T-helper 2 cell treated with Interferon-gamma antibody and Interleukin-4, amounts not matched to agents 5 μg/mL and 100 μg/mL, for 36 hours (primary cell): ENCODE results near the gene UBE2L3.

Source experiments
- DNase-seq: peaks from one replicate; pipeline ENCODE4 v3.0.0; 2021; ENCODE audit warnings: low spot score
- H3K27ac Mint-ChIP-seq: one replicate; pipeline ENCODE4 v1.8.0; 2021; ENCODE audit warnings: mild to moderate bottlenecking, mixed read lengths
- H3K27me3 Mint-ChIP-seq: one replicate; pipeline ENCODE4 v1.8.0; 2021; ENCODE audit warnings: low read depth, mixed read lengths
- H3K36me3 Mint-ChIP-seq: one replicate; pipeline ENCODE4 v1.8.0; 2021; ENCODE audit warnings: low read depth, mixed read lengths
- H3K4me1 Mint-ChIP-seq: one replicate; pipeline ENCODE4 v1.8.0; 2021; ENCODE audit warnings: low read depth, mixed read lengths
- H3K4me3 Mint-ChIP-seq: one replicate; pipeline ENCODE4 v1.8.0; 2022; ENCODE audit warnings: mild to moderate bottlenecking, moderate library complexity, mixed read lengths
- H3K9me3 Mint-ChIP-seq: one replicate; pipeline ENCODE4 v1.8.0; 2021; ENCODE audit warnings: mixed read lengths

UBE2L3 gene

DNA sequence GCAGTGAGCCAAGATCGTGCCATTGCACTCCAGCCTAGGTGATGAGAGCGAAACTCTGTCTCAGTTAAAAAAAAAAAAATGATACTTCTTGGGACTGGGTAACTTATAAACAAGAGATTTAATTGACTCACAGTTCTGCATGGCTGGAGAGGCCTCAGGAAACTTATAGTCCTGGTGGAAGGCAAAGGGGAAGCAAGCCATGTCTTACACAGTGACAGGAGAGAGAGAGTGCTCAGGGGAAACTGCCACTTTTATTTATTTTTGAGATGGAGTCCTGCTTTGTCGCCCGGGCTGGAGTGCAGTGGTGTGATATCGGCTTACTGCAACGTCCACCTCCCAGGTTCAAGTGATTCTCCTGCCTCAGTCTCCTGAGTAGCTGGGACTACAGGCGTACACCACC lies 82.8 kb downstream of the UBE2L3 start:
- no peaks in the 10 kb centered on the region for H3K9me3 Mint-ChIP-seq

DNA sequence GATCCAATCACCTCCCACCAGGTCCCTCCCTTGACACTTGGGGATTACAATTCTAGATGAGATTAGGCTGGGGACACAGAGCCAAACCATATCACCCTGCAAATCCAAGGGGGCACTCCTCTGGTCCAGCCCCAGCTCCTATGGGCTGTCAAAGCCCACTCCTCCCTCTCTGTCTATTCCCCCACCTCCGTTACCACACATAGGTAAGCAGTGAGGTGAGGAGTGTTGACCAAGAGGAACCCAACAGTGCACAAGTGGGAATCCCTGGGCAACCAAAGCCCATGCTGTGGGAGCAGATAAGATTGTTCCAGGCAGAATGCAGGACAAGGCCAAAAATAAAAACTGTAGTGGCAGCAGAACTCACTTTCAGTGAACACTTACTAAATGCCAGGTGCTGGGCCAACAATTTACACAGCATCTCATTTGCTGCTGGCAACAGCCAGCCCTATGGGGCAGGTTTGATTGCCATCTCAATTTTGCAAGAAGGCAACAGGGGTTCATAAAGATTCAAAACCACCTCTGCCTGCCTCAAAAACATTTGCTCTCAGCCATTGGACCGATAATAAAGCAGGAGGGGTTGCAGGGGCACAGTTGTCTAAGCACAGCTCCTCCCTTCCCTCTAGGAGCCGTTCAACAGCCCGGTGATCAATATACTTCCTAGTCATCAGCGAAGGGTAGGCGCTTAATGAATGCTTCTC lies 83.5 kb downstream of the UBE2L3 start:
- DNase-seq = no peak
- peaks cover 29% of the 10 kb centered on the region for H3K36me3 Mint-ChIP-seq
- H3K27ac Mint-ChIP-seq = peak overlapping the region; percentile 87
- no peaks in the 10 kb centered on the region for H3K9me3 Mint-ChIP-seq
- H3K4me1 Mint-ChIP-seq = peaks cover 25% of the 10 kb centered on the region
- peak overlapping the region; percentile 92 for H3K4me3 Mint-ChIP-seq
- no peaks in the 10 kb centered on the region for H3K27me3 Mint-ChIP-seq

More for the DNA sequence above, 82.8 kb downstream of the UBE2L3 start:
- DNase-seq = no peak
- Mint-ChIP-seq H3K27ac (no peak overlapping the region), H3K27me3 (no peaks in the 10 kb centered on the region), H3K36me3 (peaks cover 31% of the 10 kb centered on the region), H3K4me3 (peak overlapping the region; percentile 92), H3K4me1 (peaks cover 25% of the 10 kb centered on the region)

DNA sequence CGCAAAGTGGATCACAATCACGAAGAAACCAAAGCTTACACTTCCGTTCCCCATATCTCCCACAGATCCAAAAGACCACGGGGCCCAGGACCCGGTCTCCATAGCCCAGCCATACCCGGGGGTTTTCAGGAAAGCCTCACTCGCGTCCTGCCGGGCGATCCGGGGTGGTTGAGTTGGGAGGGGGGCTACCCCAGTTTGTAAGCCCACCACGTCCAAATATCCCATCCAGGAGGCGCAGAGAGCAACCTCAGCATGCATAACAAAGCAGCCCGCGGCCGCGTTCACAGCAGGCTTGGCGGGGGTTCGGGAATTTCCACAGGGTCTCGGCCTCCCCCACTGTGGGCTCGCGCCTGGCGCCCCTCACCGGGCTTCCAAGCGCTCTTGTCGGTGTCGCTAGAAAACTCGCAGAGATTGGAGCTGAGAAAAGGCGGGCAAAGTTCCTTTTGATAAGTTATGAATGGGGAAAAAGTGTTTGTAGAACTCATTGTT lies 84.1 kb downstream of the UBE2L3 start:
- no peaks in the 10 kb centered on the region for H3K27me3 Mint-ChIP-seq
- peaks cover 24% of the 10 kb centered on the region for H3K36me3 Mint-ChIP-seq
- peaks cover 28% of the 10 kb centered on the region for H3K4me1 Mint-ChIP-seq
- H3K9me3 Mint-ChIP-seq = no peaks in the 10 kb centered on the region
- H3K4me3 Mint-ChIP-seq = peak overlapping the region; percentile 92
- peak overlapping the region; percentile 87 for H3K27ac Mint-ChIP-seq
- no peak for DNase-seq

DNA sequence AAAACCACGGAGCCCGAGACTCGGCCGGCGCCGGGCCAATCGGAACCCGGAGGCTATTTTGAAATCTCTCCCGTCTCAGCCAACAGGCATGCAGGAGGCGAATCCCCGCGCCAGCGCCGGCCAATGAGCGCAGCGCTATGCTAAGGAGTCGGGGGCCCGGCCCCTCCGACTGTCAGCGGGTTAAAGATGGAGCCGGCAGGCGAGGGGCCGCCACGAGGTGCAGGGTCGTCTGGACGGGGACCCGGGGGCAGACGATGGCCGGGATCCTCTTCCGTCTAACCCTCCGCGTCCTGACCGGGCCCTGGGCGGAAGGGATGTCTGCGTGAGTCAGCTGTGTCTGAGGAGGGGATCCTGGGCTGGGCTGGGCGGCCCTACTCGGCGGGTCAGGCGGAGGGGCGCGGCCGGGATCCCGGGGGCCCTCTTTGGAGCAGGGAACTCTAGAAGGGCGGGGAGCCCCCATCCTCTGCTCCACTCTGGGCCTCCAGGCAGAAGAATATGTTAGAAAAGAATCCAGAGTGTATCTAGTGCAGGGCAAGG lies 84.6 kb downstream of the UBE2L3 start:
- Mint-ChIP-seq H3K36me3 (peaks cover 20% of the 10 kb centered on the region), H3K27ac (peak overlapping the region; percentile 87), H3K27me3 (no peaks in the 10 kb centered on the region), H3K4me3 (peak overlapping the region; percentile 92), H3K9me3 (no peaks in the 10 kb centered on the region), H3K4me1 (peaks cover 31% of the 10 kb centered on the region)
- DNase-seq = peak; percentile 89

DNA sequence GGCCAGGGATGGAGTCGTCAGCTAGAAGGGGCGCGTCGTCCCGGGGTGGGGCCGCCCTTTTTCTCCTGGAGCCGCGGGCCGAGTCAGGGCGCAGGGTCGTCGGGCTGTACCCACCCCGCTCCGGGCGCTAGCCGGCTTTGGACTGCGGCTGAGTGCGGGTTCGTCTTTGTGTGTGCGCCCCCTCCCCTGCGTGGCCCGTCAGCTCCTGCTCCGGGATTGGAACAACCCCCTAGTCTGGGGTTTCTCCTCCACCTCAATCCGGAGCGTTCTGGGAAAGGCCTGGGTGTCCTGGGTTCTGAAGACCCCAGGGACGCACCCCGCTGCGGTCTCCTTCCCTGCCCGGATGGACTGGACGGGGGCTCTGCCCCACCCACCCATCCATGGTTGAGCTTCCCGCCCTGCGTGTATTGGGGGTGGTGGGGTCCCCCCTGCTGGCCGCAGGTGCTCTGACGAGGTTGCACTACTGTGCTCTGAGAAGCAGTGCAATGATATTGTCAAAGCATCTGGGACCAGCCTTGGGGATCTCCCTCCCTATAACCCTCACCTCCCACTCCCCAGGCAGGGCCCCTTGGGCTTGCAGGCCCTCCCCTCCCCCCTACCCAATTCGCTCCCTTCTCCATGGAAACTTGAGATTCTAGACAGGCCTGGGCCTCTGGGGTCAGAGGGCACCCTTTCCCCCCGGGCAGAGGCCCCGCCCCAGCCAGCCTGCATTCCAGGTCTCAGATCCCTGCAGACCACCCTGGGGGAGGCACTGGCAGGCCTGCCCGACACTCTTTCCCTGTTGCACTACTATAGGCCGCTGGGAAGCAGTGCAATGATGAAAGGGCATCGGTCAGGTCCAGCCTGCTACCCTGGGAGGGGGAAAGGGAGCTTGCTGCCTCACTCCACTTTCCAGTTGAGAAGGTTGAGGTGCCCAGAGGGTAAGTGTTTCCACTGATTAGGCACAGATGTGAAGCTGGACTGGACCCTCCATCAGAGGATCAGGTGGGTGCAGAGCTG lies 85.3 kb downstream of the UBE2L3 start:
- peak overlapping the region; percentile 60 for H3K27ac Mint-ChIP-seq
- no peaks in the 10 kb centered on the region for H3K9me3 Mint-ChIP-seq
- DNase-seq = no peak
- peaks cover 17% of the 10 kb centered on the region for H3K36me3 Mint-ChIP-seq
- H3K27me3 Mint-ChIP-seq = no peaks in the 10 kb centered on the region
- peaks cover 31% of the 10 kb centered on the region for H3K4me1 Mint-ChIP-seq
- H3K4me3 Mint-ChIP-seq = peak overlapping the region; percentile 92

DNA sequence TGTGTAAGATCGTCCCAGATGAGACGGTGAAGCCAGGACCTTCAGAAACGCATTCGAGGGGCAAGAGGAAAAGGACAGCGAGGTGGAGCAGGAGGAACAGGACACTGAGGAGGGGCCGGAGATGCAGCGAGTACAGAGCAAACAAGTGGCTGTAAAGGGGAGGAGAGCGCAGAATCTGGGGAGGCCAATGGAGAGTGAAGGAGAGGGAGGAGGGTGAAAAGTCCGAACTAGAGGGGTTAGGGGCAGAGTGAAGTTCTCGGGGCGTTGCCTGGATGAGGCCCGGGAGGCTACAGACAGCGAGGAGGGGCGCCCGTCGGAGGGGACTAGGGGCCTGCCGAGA lies 89.5 kb downstream of the UBE2L3 start:
- peak overlapping the region; percentile 83 for H3K27ac Mint-ChIP-seq
- no peaks in the 10 kb centered on the region for H3K27me3 Mint-ChIP-seq
- no peaks in the 10 kb centered on the region for H3K9me3 Mint-ChIP-seq
- peak overlapping the region; percentile 75 for H3K4me3 Mint-ChIP-seq
- DNase-seq = no peak
- H3K36me3 Mint-ChIP-seq = peaks cover 4% of the 10 kb centered on the region
- H3K4me1 Mint-ChIP-seq = peaks cover 19% of the 10 kb centered on the region

DNA sequence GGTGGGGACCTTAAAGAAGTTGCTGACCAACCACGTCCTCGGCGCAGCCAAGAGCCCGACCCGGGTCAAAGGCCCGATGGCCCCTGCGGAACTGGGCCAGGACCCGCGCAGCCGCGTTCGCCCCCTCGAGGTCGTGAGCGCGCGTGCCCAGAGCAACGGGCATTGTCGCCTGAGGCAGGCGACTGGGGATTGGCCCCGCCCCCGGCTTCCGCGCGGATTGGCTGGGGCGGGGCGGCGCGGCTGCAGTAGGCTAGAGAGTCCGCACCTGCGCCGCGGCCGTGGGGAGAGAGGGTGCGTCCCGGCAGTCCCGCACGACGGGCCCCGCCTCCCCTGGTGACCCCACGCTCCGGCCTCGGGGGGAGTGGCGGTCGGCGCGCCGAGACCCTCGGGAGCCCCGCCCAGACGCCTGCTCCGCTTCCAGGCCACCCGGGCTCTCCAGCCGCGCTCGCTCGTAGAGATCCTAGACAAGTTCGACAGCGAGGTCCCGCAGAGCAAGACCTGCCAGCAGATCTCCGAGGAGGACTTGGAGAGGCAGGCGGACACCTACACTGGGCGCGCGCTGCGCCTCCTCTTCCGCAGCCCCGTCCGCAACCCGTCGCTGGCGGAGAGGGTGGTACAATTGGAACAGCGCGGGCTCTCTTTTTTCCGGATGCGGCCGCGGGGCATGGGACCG lies 90.0 kb downstream of the UBE2L3 start:
- peaks cover 4% of the 10 kb centered on the region for H3K36me3 Mint-ChIP-seq
- H3K27me3 Mint-ChIP-seq = no peaks in the 10 kb centered on the region
- H3K4me1 Mint-ChIP-seq = peaks cover 19% of the 10 kb centered on the region
- peak overlapping the region; percentile 93 for H3K27ac Mint-ChIP-seq
- H3K4me3 Mint-ChIP-seq = peak overlapping the region; percentile 89
- no peaks in the 10 kb centered on the region for H3K9me3 Mint-ChIP-seq
- peak; percentile 86 for DNase-seq

DNA sequence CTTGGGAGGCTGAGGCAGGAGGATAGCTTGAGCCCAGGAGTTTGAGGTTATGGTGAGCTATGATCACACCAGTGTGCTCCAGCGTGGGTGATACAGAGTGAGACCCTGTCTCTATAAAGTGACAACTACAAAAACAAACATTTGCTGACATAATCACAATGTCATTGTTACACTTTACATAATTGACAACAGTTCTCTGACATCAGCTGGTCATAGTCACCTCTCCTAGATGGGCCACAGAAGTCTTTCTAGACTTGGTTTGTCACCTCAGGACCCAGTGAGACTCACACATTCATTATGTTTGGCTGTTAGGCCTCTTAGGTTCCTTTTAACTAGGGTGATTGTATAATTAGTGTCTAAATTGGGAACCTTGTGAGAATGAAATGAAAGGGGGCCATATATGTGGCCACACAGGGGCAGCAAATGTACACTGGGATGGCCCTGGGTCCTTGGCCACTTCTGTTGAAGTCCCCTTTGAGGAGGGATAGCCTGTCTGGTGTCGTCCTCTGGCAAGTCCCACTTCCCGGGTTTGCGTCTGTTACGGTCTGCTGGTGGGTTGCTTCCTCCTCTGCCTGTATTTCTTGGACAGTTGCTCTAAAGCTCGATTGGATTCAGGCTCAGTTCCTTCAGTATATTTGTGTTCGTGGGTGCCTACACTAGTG lies 92.5 kb downstream of the UBE2L3 start:
- H3K27me3 Mint-ChIP-seq = no peaks in the 10 kb centered on the region
- H3K27ac Mint-ChIP-seq = no peak overlapping the region
- H3K4me1 Mint-ChIP-seq = peaks cover 14% of the 10 kb centered on the region
- no peaks in the 10 kb centered on the region for H3K36me3 Mint-ChIP-seq
- no peak overlapping the region for H3K4me3 Mint-ChIP-seq
- DNase-seq = no peak
- no peaks in the 10 kb centered on the region for H3K9me3 Mint-ChIP-seq

DNA sequence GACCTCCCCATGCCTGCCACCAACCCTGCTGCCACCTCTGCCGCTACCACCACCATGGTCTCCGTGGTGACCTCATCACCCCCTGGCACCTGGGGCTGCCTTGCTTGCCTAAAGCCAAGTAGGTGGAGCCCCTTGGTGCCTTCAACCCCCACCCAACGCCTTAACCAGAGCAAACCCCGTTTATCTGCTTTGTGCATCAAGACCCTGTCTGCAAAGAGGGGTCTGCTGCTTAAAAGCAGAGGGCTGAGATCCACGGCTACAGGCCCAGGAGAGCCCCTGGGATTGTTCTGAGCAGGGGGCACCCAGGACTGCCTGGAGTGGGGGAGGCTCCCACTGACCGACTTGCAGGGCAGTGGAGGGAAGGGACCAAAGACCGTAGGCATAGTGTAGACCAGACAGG lies 93.4 kb downstream of the UBE2L3 start:
- Mint-ChIP-seq H3K4me3 (no peak overlapping the region), H3K4me1 (peaks cover 17% of the 10 kb centered on the region), H3K9me3 (no peaks in the 10 kb centered on the region), H3K36me3 (no peaks in the 10 kb centered on the region), H3K27ac (no peak overlapping the region), H3K27me3 (no peaks in the 10 kb centered on the region)
- no peak for DNase-seq

DNA sequence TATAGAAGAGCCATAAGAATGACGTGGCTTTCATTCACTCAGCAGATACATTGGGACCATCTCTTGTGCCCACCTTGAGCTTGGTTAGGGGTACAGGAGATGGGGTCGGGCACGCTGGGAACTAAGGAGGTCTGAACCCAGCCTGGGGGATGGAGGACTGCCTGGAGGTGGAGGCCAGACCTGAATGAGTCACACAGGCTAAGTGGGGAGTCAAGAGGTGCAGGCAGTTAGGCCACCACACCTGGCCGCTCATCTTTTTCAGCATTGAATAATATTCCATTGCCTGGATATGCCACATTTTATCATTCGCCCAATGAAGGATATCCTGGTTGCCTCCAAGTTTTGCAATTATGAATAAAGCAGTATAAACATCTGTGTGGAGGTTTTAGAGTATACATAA lies 94.5 kb downstream of the UBE2L3 start:
- Mint-ChIP-seq H3K27ac (no peak overlapping the region), H3K27me3 (no peaks in the 10 kb centered on the region), H3K4me3 (no peak overlapping the region), H3K4me1 (peaks cover 10% of the 10 kb centered on the region), H3K9me3 (no peaks in the 10 kb centered on the region), H3K36me3 (peaks cover 2% of the 10 kb centered on the region)
- no peak for DNase-seq

DNA sequence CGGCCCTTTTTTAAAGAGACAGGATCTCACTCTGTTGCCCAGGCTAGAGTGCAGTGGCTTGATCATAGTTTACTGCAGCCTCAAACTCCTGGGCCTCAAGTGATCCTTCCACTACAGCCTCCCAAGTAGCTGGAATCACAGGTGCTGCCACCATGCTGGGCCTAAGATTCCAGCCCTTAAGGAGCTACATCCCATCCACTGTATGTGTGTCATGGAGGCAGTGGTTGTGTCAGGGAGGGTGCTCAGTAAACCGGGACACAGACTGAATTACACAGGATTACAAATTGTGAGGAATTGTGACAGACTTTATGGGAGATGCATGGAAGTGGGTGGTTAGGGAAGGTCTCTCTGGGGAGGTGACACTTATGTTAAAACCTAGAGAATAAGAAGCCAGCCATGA lies 96.2 kb downstream of the UBE2L3 start:
- peak overlapping the region; percentile 9 for H3K27ac Mint-ChIP-seq

DNA sequence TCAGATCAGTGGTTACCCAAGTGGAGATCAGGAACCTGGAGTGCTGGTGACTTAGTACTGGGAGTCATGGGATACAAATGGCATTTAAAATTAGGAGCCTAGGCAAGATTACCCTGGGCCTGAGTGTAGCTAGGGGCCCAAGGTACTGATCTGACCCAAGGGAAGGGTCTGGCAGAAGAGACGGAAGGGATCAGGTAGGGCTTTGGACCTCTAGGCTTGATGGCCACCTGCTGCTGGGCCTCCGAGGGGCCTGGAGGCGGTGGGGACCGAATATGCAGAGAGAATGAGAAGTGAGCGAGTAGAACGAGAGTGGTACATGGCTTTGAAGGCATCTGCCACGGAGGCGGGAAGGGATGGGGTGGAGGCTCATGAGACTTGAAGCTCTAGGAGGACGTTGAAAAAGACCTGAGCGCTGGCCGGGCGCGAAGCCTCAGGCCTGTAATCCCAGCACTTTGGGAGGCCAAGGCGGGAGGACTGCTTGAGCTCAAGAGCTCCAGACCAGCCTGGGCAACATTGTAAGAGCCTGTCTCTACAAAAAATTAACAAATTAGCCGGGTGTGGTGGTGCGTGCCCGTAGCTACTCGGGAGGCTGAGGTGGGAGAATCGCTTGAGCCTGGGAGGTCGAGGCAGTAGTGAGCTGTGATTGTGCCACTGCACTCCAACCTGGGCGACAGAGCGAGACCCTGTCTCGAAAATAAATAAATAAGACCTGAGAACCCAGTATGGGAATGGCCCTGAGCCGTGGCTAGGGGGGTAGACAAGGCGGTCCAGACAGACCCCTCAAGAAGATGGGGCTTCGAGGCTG lies 97.7 kb downstream of the UBE2L3 start:
- peak overlapping the region; percentile 99 for H3K4me3 Mint-ChIP-seq
- H3K27ac Mint-ChIP-seq = peak overlapping the region; percentile 98
- H3K4me1 Mint-ChIP-seq = peaks cover 15% of the 10 kb centered on the region
- H3K9me3 Mint-ChIP-seq = no peaks in the 10 kb centered on the region
- H3K36me3 Mint-ChIP-seq = peaks cover 9% of the 10 kb centered on the region
- no peaks in the 10 kb centered on the region for H3K27me3 Mint-ChIP-seq
- DNase-seq = no peak

More for the DNA sequence above, 96.2 kb downstream of the UBE2L3 start:
- H3K4me1 Mint-ChIP-seq = peaks cover 13% of the 10 kb centered on the region
- H3K9me3 Mint-ChIP-seq = no peaks in the 10 kb centered on the region
- no peaks in the 10 kb centered on the region for H3K27me3 Mint-ChIP-seq
- H3K36me3 Mint-ChIP-seq = peaks cover 4% of the 10 kb centered on the region
- H3K4me3 Mint-ChIP-seq = no peak overlapping the region
- no peak for DNase-seq
